ENCODE measurements around the gene C1orf167. TPM values are rescaled to one million over a fixed set of nuclear protein-coding genes. Genes with fewer than 3 reads are reported as not detected.

The C1orf167 gene
- polyA plus RNA-seq (2013, experiment 1 of 4), result not detected
- polyA plus RNA-seq (2013, experiment 2 of 4), result 0.98 TPM
- polyA plus RNA-seq (2013, experiment 3 of 4), result 0.80 TPM
- 0.65 TPM for polyA plus RNA-seq (2013, experiment 4 of 4)

- H3K4me1 ChIP-seq (ENCODE audit: control insufficient read depth, insufficient read depth, low read length), result peaks cover 14% of the 10 kb centered on the region
- no peaks in the 10 kb centered on the region for H3K36me3 ChIP-seq (ENCODE audit: control insufficient read depth, insufficient read depth, low read length)
- WGBS, 2 experiments, result 7 to 8% methylated on average over 29 of the region's 29 CpGs
- no peak within 1 kb of the TSS for H3K27ac ChIP-seq (ENCODE audit: insufficient read depth, low read depth, low read length, poor library complexity, severe bottlenecking)
- H3K4me3 ChIP-seq (ENCODE audit: insufficient read depth, low read depth, low read length), result peak within 1 kb of the TSS; percentile 11
- no peaks in the 10 kb centered on the region for H3K9me3 ChIP-seq (ENCODE audit: control insufficient read depth, low read length)
- peaks cover 49% of the 10 kb centered on the region for H3K27me3 ChIP-seq (ENCODE audit: control insufficient read depth, insufficient read depth, low read length, poor library complexity, severe bottlenecking)
These were observed at the start of gene C1orf167 for GRCh38 chr1:11761988-11762406. C1orf167 (plus strand) TSS chr1:11762193; CDS start chr1:11764401, 2,208 bp downstream.

GRCh38 chr1:11712285-11712684 lies 49.7 kb upstream of the C1orf167 start:
- 93 to 94% methylated on average over 8 of the region's 8 CpGs for WGBS, 2 experiments
- no peaks in the 10 kb centered on the region for H3K27me3 ChIP-seq (ENCODE audit: control insufficient read depth, insufficient read depth, low read length, poor library complexity, severe bottlenecking)
- no peak overlapping the region for H3K4me3 ChIP-seq (ENCODE audit: insufficient read depth, low read depth, low read length)
- no peaks in the 10 kb centered on the region for H3K9me3 ChIP-seq (ENCODE audit: control insufficient read depth, low read length)
- H3K4me1 ChIP-seq (ENCODE audit: control insufficient read depth, insufficient read depth, low read length), result peaks cover 7% of the 10 kb centered on the region
- H3K27ac ChIP-seq (ENCODE audit: insufficient read depth, low read depth, low read length, poor library complexity, severe bottlenecking), result no peak overlapping the region
- H3K36me3 ChIP-seq (ENCODE audit: control insufficient read depth, insufficient read depth, low read length), result peaks cover 15% of the 10 kb centered on the region

GRCh38 chr1:11713095-11713494 lies 48.9 kb upstream of the C1orf167 start:
- Histone ChIP-seq H3K4me1 (ENCODE audit: control insufficient read depth, insufficient read depth, low read length) (no peaks in the 10 kb centered on the region), H3K27ac (ENCODE audit: insufficient read depth, low read depth, low read length, poor library complexity, severe bottlenecking) (no peak overlapping the region), H3K4me3 (ENCODE audit: insufficient read depth, low read depth, low read length) (no peak overlapping the region), H3K27me3 (ENCODE audit: control insufficient read depth, insufficient read depth, low read length, poor library complexity, severe bottlenecking) (no peaks in the 10 kb centered on the region), H3K9me3 (ENCODE audit: control insufficient read depth, low read length) (no peaks in the 10 kb centered on the region), H3K36me3 (ENCODE audit: control insufficient read depth, insufficient read depth, low read length) (peaks cover 15% of the 10 kb centered on the region)
- 94 to 95% methylated on average over 11 of the region's 11 CpGs for WGBS, 2 experiments

GRCh38 chr1:11714831-11715575 lies 47.0 kb upstream of the C1orf167 start:
- Histone ChIP-seq H3K27me3 (ENCODE audit: control insufficient read depth, insufficient read depth, low read length, poor library complexity, severe bottlenecking) (no peaks in the 10 kb centered on the region), H3K27ac (ENCODE audit: insufficient read depth, low read depth, low read length, poor library complexity, severe bottlenecking) (no peak overlapping the region), H3K36me3 (ENCODE audit: control insufficient read depth, insufficient read depth, low read length) (peaks cover 15% of the 10 kb centered on the region), H3K4me1 (ENCODE audit: control insufficient read depth, insufficient read depth, low read length) (no peaks in the 10 kb centered on the region), H3K4me3 (ENCODE audit: insufficient read depth, low read depth, low read length) (no peak overlapping the region), H3K9me3 (ENCODE audit: control insufficient read depth, low read length) (no peaks in the 10 kb centered on the region)
- WGBS, 2 experiments, result 95 to 96% methylated on average over 24 of the region's 24 CpGs

- 53 to 54% methylated on average over 44 of the region's 44 CpGs for WGBS, 2 experiments
- H3K36me3 ChIP-seq (ENCODE audit: control insufficient read depth, insufficient read depth, low read length), result peaks cover 4% of the 10 kb centered on the region
These were observed 42.5 kb upstream of the C1orf167 start for GRCh38 chr1:11719313-11720032.

GRCh38 chr1:11720033-11720376 lies 42.0 kb upstream of the C1orf167 start:
- 92 to 93% methylated on average over 12 of the region's 12 CpGs for WGBS, 2 experiments
- Histone ChIP-seq H3K36me3 (ENCODE audit: control insufficient read depth, insufficient read depth, low read length) (no peaks in the 10 kb centered on the region), H3K9me3 (ENCODE audit: control insufficient read depth, low read length) (no peaks in the 10 kb centered on the region), H3K27me3 (ENCODE audit: control insufficient read depth, insufficient read depth, low read length, poor library complexity, severe bottlenecking) (no peaks in the 10 kb centered on the region), H3K4me3 (ENCODE audit: insufficient read depth, low read depth, low read length) (no peak overlapping the region), H3K4me1 (ENCODE audit: control insufficient read depth, insufficient read depth, low read length) (no peaks in the 10 kb centered on the region), H3K27ac (ENCODE audit: insufficient read depth, low read depth, low read length, poor library complexity, severe bottlenecking) (no peak overlapping the region)

More at GRCh38 chr1:11719313-11720032, 42.5 kb upstream of the C1orf167 start:
- no peaks in the 10 kb centered on the region for H3K27me3 ChIP-seq (ENCODE audit: control insufficient read depth, insufficient read depth, low read length, poor library complexity, severe bottlenecking)
- H3K4me3 ChIP-seq (ENCODE audit: insufficient read depth, low read depth, low read length), result no peak overlapping the region
- no peak overlapping the region for H3K27ac ChIP-seq (ENCODE audit: insufficient read depth, low read depth, low read length, poor library complexity, severe bottlenecking)
- no peaks in the 10 kb centered on the region for H3K9me3 ChIP-seq (ENCODE audit: control insufficient read depth, low read length)
- H3K4me1 ChIP-seq (ENCODE audit: control insufficient read depth, insufficient read depth, low read length), result no peaks in the 10 kb centered on the region

GRCh38 chr1:11720525-11720924 lies 41.5 kb upstream of the C1orf167 start:
- H3K4me3 ChIP-seq (ENCODE audit: insufficient read depth, low read depth, low read length), result no peak overlapping the region

GRCh38 chr1:11721311-11721710 lies 40.7 kb upstream of the C1orf167 start:
- Histone ChIP-seq H3K4me3 (ENCODE audit: insufficient read depth, low read depth, low read length) (no peak overlapping the region), H3K27ac (ENCODE audit: insufficient read depth, low read depth, low read length, poor library complexity, severe bottlenecking) (no peak overlapping the region), H3K27me3 (ENCODE audit: control insufficient read depth, insufficient read depth, low read length, poor library complexity, severe bottlenecking) (no peaks in the 10 kb centered on the region), H3K9me3 (ENCODE audit: control insufficient read depth, low read length) (no peaks in the 10 kb centered on the region), H3K36me3 (ENCODE audit: control insufficient read depth, insufficient read depth, low read length) (no peaks in the 10 kb centered on the region), H3K4me1 (ENCODE audit: control insufficient read depth, insufficient read depth, low read length) (peaks cover 4% of the 10 kb centered on the region)
- WGBS, 2 experiments, result 95% methylated on average over 4 of the region's 4 CpGs

More at GRCh38 chr1:11720525-11720924, 41.5 kb upstream of the C1orf167 start:
- Histone ChIP-seq H3K4me1 (ENCODE audit: control insufficient read depth, insufficient read depth, low read length) (peaks cover 3% of the 10 kb centered on the region), H3K27me3 (ENCODE audit: control insufficient read depth, insufficient read depth, low read length, poor library complexity, severe bottlenecking) (no peaks in the 10 kb centered on the region), H3K9me3 (ENCODE audit: control insufficient read depth, low read length) (no peaks in the 10 kb centered on the region), H3K27ac (ENCODE audit: insufficient read depth, low read depth, low read length, poor library complexity, severe bottlenecking) (no peak overlapping the region), H3K36me3 (ENCODE audit: control insufficient read depth, insufficient read depth, low read length) (no peaks in the 10 kb centered on the region)
- 94 to 96% methylated on average over 4 of the region's 4 CpGs for WGBS, 2 experiments

GRCh38 chr1:11722538-11722937 lies 39.5 kb upstream of the C1orf167 start:
- Histone ChIP-seq H3K27me3 (ENCODE audit: control insufficient read depth, insufficient read depth, low read length, poor library complexity, severe bottlenecking) (no peaks in the 10 kb centered on the region), H3K27ac (ENCODE audit: insufficient read depth, low read depth, low read length, poor library complexity, severe bottlenecking) (no peak overlapping the region), H3K4me1 (ENCODE audit: control insufficient read depth, insufficient read depth, low read length) (peaks cover 4% of the 10 kb centered on the region), H3K4me3 (ENCODE audit: insufficient read depth, low read depth, low read length) (no peak overlapping the region), H3K9me3 (ENCODE audit: control insufficient read depth, low read length) (no peaks in the 10 kb centered on the region), H3K36me3 (ENCODE audit: control insufficient read depth, insufficient read depth, low read length) (no peaks in the 10 kb centered on the region)
- 95 to 97% methylated on average over 2 of the region's 2 CpGs for WGBS, 2 experiments

GRCh38 chr1:11725616-11726015 lies 36.4 kb upstream of the C1orf167 start:
- Histone ChIP-seq H3K36me3 (ENCODE audit: control insufficient read depth, insufficient read depth, low read length) (no peaks in the 10 kb centered on the region), H3K4me1 (ENCODE audit: control insufficient read depth, insufficient read depth, low read length) (peaks cover 10% of the 10 kb centered on the region), H3K9me3 (ENCODE audit: control insufficient read depth, low read length) (no peaks in the 10 kb centered on the region), H3K4me3 (ENCODE audit: insufficient read depth, low read depth, low read length) (no peak overlapping the region), H3K27me3 (ENCODE audit: control insufficient read depth, insufficient read depth, low read length, poor library complexity, severe bottlenecking) (no peaks in the 10 kb centered on the region), H3K27ac (ENCODE audit: insufficient read depth, low read depth, low read length, poor library complexity, severe bottlenecking) (no peak overlapping the region)
- 52 to 54% methylated on average over 5 of the region's 5 CpGs for WGBS, 2 experiments
